Measurements from ENCODE around the gene JPH2. TPM values are rescaled to one million over a fixed set of nuclear protein-coding genes. Genes with fewer than 3 reads are reported as not detected.

Gene JPH2
- total RNA-seq, 1 donor from 2014 or later: 0.12 TPM

DNA sequence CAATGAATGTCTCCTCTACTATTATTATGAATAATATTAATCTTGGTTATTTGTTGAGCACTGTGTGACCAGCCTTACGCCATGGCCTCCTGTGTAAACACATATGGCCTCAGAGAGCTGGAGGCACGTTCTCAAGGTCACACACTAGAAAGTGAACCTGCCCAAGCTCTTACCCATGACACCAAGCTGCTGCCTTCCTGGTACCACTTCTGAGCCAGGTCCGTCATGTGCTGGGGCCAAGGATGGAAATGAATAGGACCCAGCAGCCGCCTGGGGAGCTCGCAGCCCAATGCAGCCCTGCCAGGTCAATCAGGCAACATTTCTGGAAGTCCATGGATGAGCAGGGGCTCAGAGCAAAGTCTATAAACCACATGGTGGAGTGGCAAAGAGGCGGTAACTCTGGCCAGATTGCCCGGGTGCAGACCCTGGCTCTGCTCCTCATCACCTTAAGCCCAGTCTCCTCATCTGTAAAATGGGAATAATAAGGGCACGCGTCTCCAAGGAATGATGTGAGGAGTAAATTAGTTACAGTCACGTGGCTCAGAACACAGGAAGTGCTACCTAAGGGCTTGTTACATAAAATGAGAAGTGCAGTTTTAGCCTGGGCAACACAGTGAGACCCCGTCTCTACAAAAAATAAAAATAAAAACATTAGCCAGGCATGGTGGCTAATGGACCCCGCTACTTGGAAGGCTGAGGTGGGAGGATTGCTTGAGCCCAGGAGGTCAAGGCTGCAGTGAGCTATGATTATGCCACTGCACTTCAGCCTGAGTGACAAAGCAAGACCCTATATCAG, 61.5 kb downstream of the JPH2 start:
- DNase-seq (ENCODE audit: low spot score, unreplicated experiment): no peak
- H3K4me3 Mint-ChIP-seq (ENCODE audit: low read depth): no peak overlapping the region
- peaks cover 12% of the 10 kb centered on the region for H3K27me3 Mint-ChIP-seq
- no peaks in the 10 kb centered on the region for H3K36me3 Mint-ChIP-seq (ENCODE audit: insufficient read depth)
- TF ChIP-seq CTCF (IDR thresholded peaks at IDR 0.05; ENCODE audit: unreplicated experiment): no peak
- H3K27ac Mint-ChIP-seq: no peak overlapping the region
- no peaks in the 10 kb centered on the region for H3K4me1 Mint-ChIP-seq (ENCODE audit: low read depth)
- H3K9me3 Mint-ChIP-seq (ENCODE audit: low read depth): no peaks in the 10 kb centered on the region

- H3K4me3 Mint-ChIP-seq (ENCODE audit: low read depth): no peak overlapping the region
- no peak for DNase-seq (ENCODE audit: low spot score, unreplicated experiment)
- no peaks in the 10 kb centered on the region for H3K9me3 Mint-ChIP-seq (ENCODE audit: low read depth)
- no peak for TF ChIP-seq CTCF (IDR thresholded peaks at IDR 0.05; ENCODE audit: unreplicated experiment)
- no peak overlapping the region for H3K27ac Mint-ChIP-seq
- no peaks in the 10 kb centered on the region for H3K36me3 Mint-ChIP-seq (ENCODE audit: insufficient read depth)
- H3K4me1 Mint-ChIP-seq (ENCODE audit: low read depth): no peaks in the 10 kb centered on the region
- peaks cover 9% of the 10 kb centered on the region for H3K27me3 Mint-ChIP-seq
Measured at GRCh38 chr20:44123874-44124535, 63.0 kb downstream of the JPH2 start.

GRCh38 chr20:44123251-44123650, 63.7 kb downstream of the JPH2 start:
- Mint-ChIP-seq H3K27me3 (peaks cover 9% of the 10 kb centered on the region), H3K36me3 (ENCODE audit: insufficient read depth) (no peaks in the 10 kb centered on the region)
- DNase-seq (ENCODE audit: low spot score, unreplicated experiment): no peak

DNA sequence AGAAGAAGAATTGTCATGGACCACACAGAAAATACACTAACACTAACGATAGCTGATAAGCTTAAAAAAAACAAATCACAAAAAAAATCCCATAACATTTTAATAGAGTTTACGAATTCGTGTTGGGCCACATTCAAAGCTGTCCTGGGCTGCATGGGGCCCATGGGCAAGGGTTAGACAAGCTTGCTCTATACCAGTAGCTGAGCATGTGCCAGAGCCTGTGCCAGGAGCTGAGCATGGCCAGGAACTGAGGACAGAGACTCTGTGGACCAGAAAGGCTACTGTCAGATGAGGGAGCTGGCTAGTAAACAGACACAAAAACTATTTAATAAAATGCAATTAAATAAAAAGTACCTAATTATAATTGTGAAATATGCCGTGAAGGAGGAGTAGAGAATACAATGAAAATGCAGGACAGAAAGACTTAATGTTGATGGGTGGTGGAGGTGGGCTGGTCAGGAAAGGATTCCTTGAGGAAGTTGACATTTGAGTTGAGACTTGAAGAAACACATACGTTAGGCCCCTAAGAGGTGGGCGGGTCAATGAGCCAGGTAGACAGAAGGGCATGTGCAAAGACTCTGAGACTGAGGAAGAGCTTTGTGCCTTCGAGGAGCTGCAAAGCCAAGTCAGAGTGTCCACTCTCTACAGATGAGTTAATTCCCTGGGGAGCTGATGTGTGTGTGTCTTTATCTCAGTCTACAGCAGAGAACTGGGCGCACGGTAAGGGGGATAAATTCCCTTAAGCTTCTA, 66.1 kb downstream of the JPH2 start:
- peaks cover 9% of the 10 kb centered on the region for H3K27me3 Mint-ChIP-seq
- no peaks in the 10 kb centered on the region for H3K36me3 Mint-ChIP-seq (ENCODE audit: insufficient read depth)
- no peak overlapping the region for H3K4me3 Mint-ChIP-seq (ENCODE audit: low read depth)
- H3K27ac Mint-ChIP-seq: no peak overlapping the region
- DNase-seq (ENCODE audit: low spot score, unreplicated experiment): no peak
- no peaks in the 10 kb centered on the region for H3K4me1 Mint-ChIP-seq (ENCODE audit: low read depth)
- no peaks in the 10 kb centered on the region for H3K9me3 Mint-ChIP-seq (ENCODE audit: low read depth)
- no peak for TF ChIP-seq CTCF (IDR thresholded peaks at IDR 0.05; ENCODE audit: unreplicated experiment)

More at GRCh38 chr20:44123251-44123650, 63.7 kb downstream of the JPH2 start:
- Mint-ChIP-seq H3K9me3 (ENCODE audit: low read depth) (no peaks in the 10 kb centered on the region), H3K27ac (no peak overlapping the region), H3K4me3 (ENCODE audit: low read depth) (no peak overlapping the region), H3K4me1 (ENCODE audit: low read depth) (no peaks in the 10 kb centered on the region)
- no peak for TF ChIP-seq CTCF (IDR thresholded peaks at IDR 0.05; ENCODE audit: unreplicated experiment)

All from progenitor cell of endocrine pancreas (in vitro differentiated cells).